Kasumi-1 (cell line): Measurements from ENCODE around the gene B9D2.
A peak's percentile ranks its signal among the peaks of the same experiment; 100 is the strongest.

Source experiments
- DNase-seq, 2 experiments: peaks; one replicate each; lab custom pipeline; 2025; lab: John Stamatoyannopoulos, UW

Gene B9D2

GRCh38 chr19:41309180-41310032, 54.5 kb downstream of the B9D2 start:
- no peak for DNase-seq

GRCh38 chr19:41308450-41309179, 55.3 kb downstream of the B9D2 start:
- peak; percentile 88 to 89 for DNase-seq

GRCh38 chr19:41307954-41308449, 55.9 kb downstream of the B9D2 start:
- DNase-seq = no peak

- DNase-seq = no peak
Measured at GRCh38 chr19:41307090-41307875, 56.7 kb downstream of the B9D2 start.

GRCh38 chr19:41305927-41306793, 57.8 kb downstream of the B9D2 start:
- no peak for DNase-seq

- no peak for DNase-seq
Measured at GRCh38 chr19:41304706-41305483, 59.1 kb downstream of the B9D2 start.
